IMR-90 (cell line): Measurements from ENCODE around the gene LGALS4.

Source experiments
- CTCF ChIP-seq: conservative IDR thresholded peaks from 2 replicates; pipeline ENCODE4 v1.5.1; 2012; ENCODE audit warnings: mild to moderate bottlenecking, low read depth, low read length, improper control_type of control experiment
- RFX5 ChIP-seq: IDR thresholded peaks from 2 replicates; pipeline ENCODE4 v1.8.0; 2012; ENCODE audit warnings: low read depth, mild to moderate bottlenecking, low read length, moderate library complexity
- USF2 ChIP-seq: fragments of 150-350 bp; IDR thresholded peaks from 2 replicates; pipeline ENCODE4 v1.6.1; 2017; ENCODE audit warnings: mild to moderate bottlenecking, antibody characterized with exemption, low read length, low read depth

- TF ChIP-seq CTCF: no peak
- TF ChIP-seq RFX5: no peak
- no peak for TF ChIP-seq USF2
Observed at GRCh38 chr19:38853214-38853613, 40.5 kb upstream of the LGALS4 start.
